K562 (cell line): ENCODE results near the gene SCGB1D4. TPM values are rescaled to one million over a fixed set of nuclear protein-coding genes. Genes with fewer than 3 reads are reported as not detected.

ENCODE experiments used
- ATAC-seq: fragments of 200-7000 bp; cut with Tn5 transposase; 3 replicates; pipeline ENCODE4 v1.9.1; 2020; ENCODE audit warnings: moderate library complexity
- BruUV-seq: library from RNA; stranded (reverse); fragments of 400-500 nt; replicated peaks from 2 replicates; lab custom pipeline; 2021; lab: Mats Ljungman, UMichigan
- CTCF ChIA-PET: fragments of 300-600 bp; formaldehyde crosslinking; extraction: SDS; loops from one replicate; lab custom pipeline; 2021; ENCODE audit warnings: low intra/inter-chr PET ratio; lab: Yijun Ruan, JAX
- POLR2A ChIA-PET: fragments of 300-600, 350-650 bp; sonication (Branson Sonifier 250); formaldehyde crosslinking; extraction: SDS; loops from one replicate; lab custom pipeline; 2021; ENCODE audit warnings: antibody characterized with exemption, inconsistent platforms; lab: Yijun Ruan, JAX
- DNase-seq, 4 experiments: peaks; one replicate each; pipeline versions ENCODE4 v3.0.0 to v3.0.0-alpha.2; 2011 to 2018; ENCODE audit warnings: low spot score in 3 of 4, mixed read lengths in 3 of 4; ENCODE audit errors: extremely low read depth in 1 of 4
- FAIRE-seq: peaks from 2 replicates; lab custom pipeline; 2011; peaks lifted over from hg19 to GRCh38; lab: Jason Lieb, UNC
- H2AFZ ChIP-seq: 2 replicates; pipeline ENCODE4 v1.6.0; 2011; ENCODE audit warnings: low read depth, low read length, control low read depth, inconsistent platforms
- H3K27ac ChIP-seq: fragments of 200-600 bp; 3 replicates; pipeline ENCODE4 v1.8.0; 2011; ENCODE audit warnings: low read depth, mild to moderate bottlenecking, control low read depth, inconsistent platforms, low read length, moderate library complexity, mixed read lengths; ENCODE audit errors: extremely low read depth
- H3K27me3 ChIP-seq, 2 experiments: fragments of 300-600 bp in 1 of 2; 2 replicates in 1 of 2; 3 replicates in 1 of 2; pipeline versions ENCODE4 v1.6.0 to v1.8.0; 2011; ENCODE audit warnings: inconsistent platforms in 2 of 2, low read length in 2 of 2, mild to moderate bottlenecking in 1 of 2, mixed read lengths in 1 of 2, moderate library complexity in 1 of 2; ENCODE audit not compliant: control insufficient read depth in 2 of 2, insufficient read depth in 2 of 2
- H3K36me3 ChIP-seq: fragments of 300-600 bp; 3 replicates; pipeline ENCODE4 v1.8.0; 2011; ENCODE audit warnings: mild to moderate bottlenecking, low read length, inconsistent platforms; ENCODE audit not compliant: control insufficient read depth, insufficient read depth
- H3K4me1 ChIP-seq, 2 experiments: fragments of 200-600 bp in 1 of 2; replicated peaks in 1 of 2; 2 replicates in 1 of 2; 3 replicates in 1 of 2; pipeline versions ENCODE4 v1.5.1 to v1.8.0; 2011; ENCODE audit warnings: inconsistent platforms in 2 of 2, low read length in 2 of 2, mild to moderate bottlenecking in 1 of 2, mixed read lengths in 1 of 2, moderate library complexity in 1 of 2; ENCODE audit not compliant: control insufficient read depth in 2 of 2, insufficient read depth in 2 of 2
- H3K4me2 ChIP-seq: 2 replicates; pipeline ENCODE4 v1.6.1; 2011; ENCODE audit warnings: low read length, control low read depth, inconsistent platforms, mixed read lengths; ENCODE audit not compliant: insufficient read depth
- H3K4me3 ChIP-seq: fragments of 200-600 bp; sonication (generic), shearing (Covaris generic); 2 replicates; pipeline ENCODE4 v1.5.1; 2016; ENCODE audit warnings: control low read depth, inconsistent platforms
- H3K79me2 ChIP-seq: fragments of 200-600 bp; 3 replicates; pipeline ENCODE4 v1.8.0; 2011; ENCODE audit warnings: low read length, inconsistent platforms; ENCODE audit not compliant: control insufficient read depth, insufficient read depth
- H3K9ac ChIP-seq, 2 experiments: 2 replicates each; pipeline versions ENCODE4 v1.6.0 to v1.6.1; 2011; ENCODE audit warnings: low read depth in 2 of 2, low read length in 2 of 2, control low read depth in 1 of 2, inconsistent platforms in 1 of 2, mild to moderate bottlenecking in 1 of 2, mixed read lengths in 1 of 2; ENCODE audit not compliant: insufficient read depth in 1 of 2
- H3K9me1 ChIP-seq: one replicate; pipeline ENCODE4 v1.6.0; 2011; ENCODE audit warnings: inconsistent platforms, mild to moderate bottlenecking, low read length, moderate library complexity; ENCODE audit not compliant: control insufficient read depth, insufficient read depth
- H3K9me3 ChIP-seq: replicated peaks from 2 replicates; pipeline ENCODE4 v1.5.1; 2011; ENCODE audit warnings: low read depth, low read length, inconsistent platforms; ENCODE audit not compliant: control insufficient read depth, insufficient read depth
- H4K20me1 ChIP-seq: replicated peaks from 2 replicates; pipeline ENCODE4 v1.6.1; 2011; ENCODE audit warnings: low read length, inconsistent platforms, mixed read lengths; ENCODE audit not compliant: control insufficient read depth, insufficient read depth
- CHD1 ChIP-seq: fragments of 200-600 bp; sonication (generic); IDR thresholded peaks from one replicate; pipeline ENCODE4 v1.6.1; 2012; ENCODE audit warnings: mild to moderate bottlenecking, moderate library complexity, low read length, inconsistent platforms
- EP300 ChIP-seq: IDR thresholded peaks from 2 replicates; pipeline ENCODE4 v1.6.1; 2012; ENCODE audit warnings: low read length, improper control_type of control experiment
- HDAC2 ChIP-seq: fragments of 450-650 bp; IDR thresholded peaks from 2 replicates; pipeline ENCODE4 v1.6.1; 2016; ENCODE audit warnings: mild to moderate bottlenecking
- IRF2 ChIP-seq: sonication (generic); formaldehyde crosslinking; IDR thresholded peaks from 2 replicates; pipeline ENCODE4 v1.8.1; 2022; ENCODE audit warnings: mild to moderate bottlenecking, missing genetic modification reagents
- PKNOX1 ChIP-seq: fragments of 450-650 bp; IDR thresholded peaks from 2 replicates; pipeline ENCODE4 v1.6.1; 2016
- SNIP1 ChIP-seq: fragments of 450-650 bp; IDR thresholded peaks from 2 replicates; pipeline ENCODE4 v1.7.1; 2017; ENCODE audit warnings: low read depth, mild to moderate bottlenecking
- ZNF668 ChIP-seq: fragments of 250-450 bp; sonication (Bioruptor Pico); IDR thresholded peaks from 2 replicates; pipeline ENCODE4 v1.8.0; 2022; ENCODE audit warnings: mild to moderate bottlenecking, inconsistent platforms
- WGBS: fragments of 100-300 bp; shearing (Covaris generic); methylation state at CpG from one replicate; pipeline ENCODE4 v1.1.6; 2016; ENCODE audit warnings: low coverage, mixed read lengths; ENCODE audit not compliant: insufficient coverage; ENCODE audit errors: missing lambda C conversion rate; 5-methylcytosine and 5-hydroxymethylcytosine counted together
- in situ Hi-C: fragments of 300-500 bp; cut with MboI; formaldehyde crosslinking; loops from 4 replicates; pipeline ENCODE4 v1.15.0; 2018; ENCODE audit warnings: inconsistent platforms, mixed read lengths
- intact Hi-C: fragments of 100-400 bp; cut with micrococcal nuclease; formaldehyde crosslinking; loops from 2 replicates; pipeline ENCODE4 v1.14.2; 2022
- polyA plus RNA-seq, 8 experiments: library from polyadenylated mRNA; depleted of rRNA in 4 of 8; stranded (reverse) in 5 of 8; unstranded in 3 of 8; fragments of >200 nt; fragmentation: Nextera tagmentation in 2 of 8; fragmentation: Illumina TruSeq in 1 of 8; extraction: Ambion mirVana in 2 of 8; extraction: Trizol in 1 of 8; gene quantifications; 2 replicates each; pipeline versions ENCODE4 v1.2.1 to v1.2.3, GENCODE V29; 2011 to 2014; ENCODE audit warnings: inconsistent platforms in 1 of 8, missing spikeins in 1 of 8
- total RNA-seq, 7 experiments: library from RNA; depleted of rRNA in 6 of 7; stranded (reverse); fragments of >200 nt in 6 of 7; fragmentation: Illumina TruSeq in 2 of 7; extraction: Trizol in 2 of 7; gene quantifications; 2 replicates each; pipeline versions ENCODE4 v1.2.1 to v1.2.3, GENCODE V29; 2011 to 2021; ENCODE audit warnings: low replicate concordance in 1 of 7

SCGB1D4 gene
- total and polyA plus RNA-seq, 9 of the 15 experiments (the other 6 are each of a cell fraction or from before 2014, with no cell fraction given), result not detected

GRCh38 chr11:62306227-62306626 is 7.4 kb upstream of the SCGB1D4 start:
- no peak for FAIRE-seq
- H3K36me3 ChIP-seq, result no peaks in the 10 kb centered on the region
- H3K79me2 ChIP-seq, result no peaks in the 10 kb centered on the region
- H3K4me3 ChIP-seq, result no peak overlapping the region
- H3K4me2 ChIP-seq, result no peak overlapping the region
- BruUV-seq, result no TSS peak
- POLR2A ChIA-PET, result interaction anchor here (1.3 to 2.4 kb wide), 2 partner anchors 9 to 64 kb away, joined by 4 to 7 read pairs; partner anchors contain the start of gene SCGB1D2
- WGBS, result 1% methylated on average over 6 of the region's 6 CpGs
- H3K4me1 ChIP-seq, result peaks cover 0 to 2% of the 10 kb centered on the region in 2 experiments; a peak in 1 of 5 replicates
- H3K27me3 ChIP-seq, result no peaks in the 10 kb centered on the region
- H3K9me3 ChIP-seq, result no peaks in the 10 kb centered on the region
- in situ Hi-C loops (no loop called here), intact Hi-C loops (no loop called here)
- no peak for DNase-seq
- no peaks in the 10 kb centered on the region for H4K20me1 ChIP-seq
- no peak overlapping the region for H3K27ac ChIP-seq
- H3K9ac ChIP-seq, result no peak overlapping the region
- no peaks in the 10 kb centered on the region for H3K9me1 ChIP-seq
- no peak overlapping the region for H2AFZ ChIP-seq
- no peak for ATAC-seq
- CTCF ChIA-PET, result no interaction called here
- TF ChIP-seq EP300 (no peak), PKNOX1 (no peak), HDAC2 (no peak), ZNF668 (no peak), IRF2 (CRISPR knock-in tag) (no peak), CHD1 (no peak), SNIP1 (no peak)
